Measurements from ENCODE around the gene LOXHD1. TPM values are rescaled to one million over a fixed set of nuclear protein-coding genes. Genes with fewer than 3 reads are reported as not detected.

The LOXHD1 gene
- total and polyA plus RNA-seq, 5 donors: 0.15 to 0.54 (median 0.31) TPM

DNA sequence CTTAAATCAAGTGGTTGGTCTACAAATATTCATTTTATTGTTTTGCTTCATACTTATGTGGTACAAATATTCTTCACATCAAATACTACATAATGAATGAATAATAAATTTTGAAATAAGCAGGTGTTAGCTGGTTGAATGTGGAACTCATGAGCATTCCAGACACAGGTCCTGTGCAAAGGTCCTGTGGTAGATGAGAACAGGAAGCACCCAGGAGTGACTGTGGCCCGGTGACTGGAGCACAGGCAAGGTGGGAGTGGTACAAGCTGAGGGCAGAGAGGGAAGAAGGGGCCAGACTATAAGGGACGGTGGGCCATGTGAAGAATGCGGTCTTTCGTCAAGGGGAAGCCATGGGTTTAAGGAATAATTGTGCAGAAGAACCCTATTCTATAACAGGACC is 26.2 kb upstream of the LOXHD1 start:
- H3K9me3 ChIP-seq (ENCODE audit: control insufficient read depth, low read length): no peaks in the 10 kb centered on the region
- H3K4me1 ChIP-seq (ENCODE audit: control insufficient read depth, insufficient read depth, low read length): no peaks in the 10 kb centered on the region
- intact Hi-C loops (cut with DNase I): no loop called here
- no peak for DNase-seq
- no peak for ATAC-seq
- whole genome bisulfite sequencing: 94% methylated on average over 4 of the region's 4 CpGs
- H3K4me3 ChIP-seq (ENCODE audit: low read length): no peak overlapping the region
- H3K27ac ChIP-seq (ENCODE audit: low read length): no peak overlapping the region
- H3K27me3 ChIP-seq (ENCODE audit: control insufficient read depth, insufficient read depth): no peaks in the 10 kb centered on the region

DNA sequence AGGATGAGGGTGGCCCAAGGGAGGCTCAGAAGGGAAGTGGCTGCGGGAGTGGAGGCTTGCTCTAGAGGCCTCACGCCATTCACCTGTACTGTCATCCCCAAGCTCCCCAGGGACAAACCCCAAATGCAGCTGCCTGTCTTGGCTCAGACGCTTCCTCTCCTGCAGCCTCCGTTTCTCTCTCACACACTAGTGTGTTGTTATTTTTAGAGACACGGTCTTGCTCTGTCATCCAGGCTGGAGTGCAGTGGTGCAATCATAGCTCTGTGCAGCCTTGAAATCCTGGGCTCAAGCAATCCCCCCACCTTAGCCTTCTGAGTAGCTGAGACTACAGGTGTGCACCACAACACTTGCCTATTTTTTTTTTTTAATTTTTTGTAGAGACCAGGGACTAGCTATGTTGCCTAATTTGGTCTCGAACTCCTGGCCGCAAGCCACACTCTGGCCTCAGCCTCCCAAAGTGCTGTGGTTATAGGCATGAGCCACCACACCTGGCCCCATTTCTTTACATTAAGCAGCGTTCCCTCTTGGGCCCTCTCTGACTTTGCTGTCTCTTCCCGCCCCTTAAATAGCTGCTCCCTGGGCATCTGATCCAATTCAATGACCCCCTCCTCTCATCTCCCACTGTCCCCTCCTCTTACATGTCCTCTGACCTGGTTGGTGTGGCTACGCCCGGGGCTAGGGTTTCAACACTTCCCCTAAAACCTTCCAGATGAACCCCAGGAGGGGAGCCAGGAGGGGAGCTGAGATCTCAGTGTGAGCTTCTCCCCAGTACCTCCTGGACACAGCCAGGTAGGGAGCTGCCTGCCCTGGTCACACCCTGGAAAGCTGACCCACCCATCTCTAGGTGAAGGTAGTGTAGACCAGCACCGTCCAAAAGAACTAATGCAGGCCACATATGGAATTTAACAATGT is 24.0 kb upstream of the LOXHD1 start:
- Histone ChIP-seq H3K27me3 (ENCODE audit: control insufficient read depth, insufficient read depth) (no peaks in the 10 kb centered on the region), H3K27ac (ENCODE audit: low read length) (no peak overlapping the region), H3K4me3 (ENCODE audit: low read length) (no peak overlapping the region), H3K4me1 (ENCODE audit: control insufficient read depth, insufficient read depth, low read length) (no peaks in the 10 kb centered on the region), H3K9me3 (ENCODE audit: control insufficient read depth, low read length) (no peaks in the 10 kb centered on the region)
- DNase-seq: no peak
- 72% methylated on average over 12 of the region's 12 CpGs for WGBS
- ATAC-seq: no peak
- intact Hi-C loops (cut with DNase I): no loop called here

DNA sequence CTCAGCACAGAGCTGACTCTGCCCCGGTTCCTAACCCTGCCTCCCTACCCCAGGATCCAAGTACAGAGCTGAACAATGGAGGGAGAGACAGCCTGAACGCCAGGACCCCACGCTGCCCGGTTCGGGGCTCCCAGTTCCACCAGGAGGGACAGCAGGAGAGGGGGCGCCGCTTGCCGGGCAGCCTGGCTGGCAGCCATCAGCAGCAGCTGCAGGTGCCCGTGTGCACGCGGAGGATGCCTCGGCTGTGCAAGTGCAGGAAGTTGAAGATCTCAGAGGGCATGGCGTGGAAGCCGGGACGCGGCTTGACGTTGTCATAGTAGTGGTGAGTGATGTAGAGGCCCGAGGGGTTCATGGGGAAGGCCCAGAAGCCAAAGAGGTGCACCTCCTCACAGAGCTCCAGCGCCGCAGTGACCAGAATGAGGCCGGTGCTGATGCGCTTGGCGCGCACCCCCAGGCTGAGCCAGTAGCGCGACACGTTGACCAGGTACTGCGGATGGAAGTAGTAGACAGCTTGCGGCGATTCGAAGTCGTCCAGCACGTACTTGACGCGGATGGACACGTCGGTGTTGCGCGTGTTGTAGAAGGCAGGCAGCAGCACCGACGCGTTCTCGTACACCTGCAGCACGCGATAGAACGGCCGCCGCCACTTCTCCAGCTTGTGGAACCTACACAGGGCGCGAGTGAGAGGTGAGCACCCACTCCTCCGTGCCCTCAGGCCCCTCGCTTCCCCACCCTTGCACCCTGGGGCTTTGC is 23.0 kb upstream of the LOXHD1 start:
- H3K4me3 ChIP-seq (ENCODE audit: low read length): no peak overlapping the region
- 92% methylated on average over 52 of the region's 52 CpGs for WGBS
- ATAC-seq (peak in 1 of 2 donors; percentile 22), DNase-seq (no peak)
- no peak overlapping the region for H3K27ac ChIP-seq (ENCODE audit: low read length)
- H3K4me1 ChIP-seq (ENCODE audit: control insufficient read depth, insufficient read depth, low read length): no peaks in the 10 kb centered on the region
- intact Hi-C loops (cut with DNase I): no loop called here
- no peaks in the 10 kb centered on the region for H3K9me3 ChIP-seq (ENCODE audit: control insufficient read depth, low read length)
- no peaks in the 10 kb centered on the region for H3K27me3 ChIP-seq (ENCODE audit: control insufficient read depth, insufficient read depth)

DNA sequence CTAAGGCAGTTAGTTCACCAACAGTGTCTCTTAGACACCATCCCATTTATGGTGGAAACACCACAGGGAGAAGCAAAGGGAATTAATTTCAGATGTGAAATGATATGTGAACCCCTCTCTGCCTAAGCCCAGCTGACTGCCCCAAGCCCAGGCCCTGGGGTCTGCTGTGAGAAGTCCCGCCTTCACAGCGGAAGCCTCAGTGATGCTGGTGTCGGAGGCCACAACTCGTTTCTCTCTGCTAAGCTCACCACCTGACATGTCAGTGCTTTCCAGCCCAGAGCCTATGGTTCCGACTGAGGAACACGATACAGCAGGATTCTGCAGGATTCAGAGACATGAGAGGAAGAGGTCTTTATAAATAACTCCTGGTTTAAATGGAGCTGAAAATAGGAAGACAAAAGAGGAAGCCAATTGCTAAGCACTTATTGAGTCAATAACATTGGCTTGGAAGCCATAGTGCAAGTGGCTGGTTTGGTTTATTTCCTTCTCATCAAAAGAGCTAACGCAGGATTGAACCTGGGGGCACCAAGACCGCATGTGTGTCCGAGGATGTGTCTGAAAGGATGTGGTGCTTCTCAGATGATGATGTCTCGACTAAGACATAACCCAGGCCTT is 21.9 kb upstream of the LOXHD1 start:
- Histone ChIP-seq H3K27me3 (ENCODE audit: control insufficient read depth, insufficient read depth) (no peaks in the 10 kb centered on the region), H3K27ac (ENCODE audit: low read length) (no peak overlapping the region), H3K9me3 (ENCODE audit: control insufficient read depth, low read length) (no peaks in the 10 kb centered on the region), H3K4me1 (ENCODE audit: control insufficient read depth, insufficient read depth, low read length) (no peaks in the 10 kb centered on the region), H3K4me3 (ENCODE audit: low read length) (no peak overlapping the region)
- 77% methylated on average over 10 of the region's 10 CpGs for WGBS
- intact Hi-C loops (cut with DNase I): no loop called here
- DNase-seq: no peak
- no peak for ATAC-seq

DNA sequence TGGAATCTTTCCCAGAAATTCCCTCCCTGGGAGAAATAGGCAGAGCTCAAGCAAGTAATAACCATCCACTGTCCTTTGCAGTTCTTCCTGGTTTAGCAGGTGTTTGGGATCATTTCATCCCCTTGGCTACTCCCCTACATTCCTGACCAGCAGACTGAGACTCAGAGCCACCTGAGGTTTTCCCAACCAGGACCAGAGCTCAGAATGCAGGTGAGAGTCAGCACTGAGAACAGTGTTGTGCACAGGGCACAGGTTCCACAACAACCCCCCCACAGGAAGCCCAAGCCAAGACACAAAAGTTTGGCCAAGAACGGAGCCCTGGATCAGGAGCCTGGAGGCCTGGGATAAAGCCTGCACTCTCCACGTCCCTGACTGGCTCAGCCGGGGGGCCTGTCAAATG is 21.0 kb upstream of the LOXHD1 start:
- WGBS: 74% methylated on average over 3 of the region's 3 CpGs

DNA sequence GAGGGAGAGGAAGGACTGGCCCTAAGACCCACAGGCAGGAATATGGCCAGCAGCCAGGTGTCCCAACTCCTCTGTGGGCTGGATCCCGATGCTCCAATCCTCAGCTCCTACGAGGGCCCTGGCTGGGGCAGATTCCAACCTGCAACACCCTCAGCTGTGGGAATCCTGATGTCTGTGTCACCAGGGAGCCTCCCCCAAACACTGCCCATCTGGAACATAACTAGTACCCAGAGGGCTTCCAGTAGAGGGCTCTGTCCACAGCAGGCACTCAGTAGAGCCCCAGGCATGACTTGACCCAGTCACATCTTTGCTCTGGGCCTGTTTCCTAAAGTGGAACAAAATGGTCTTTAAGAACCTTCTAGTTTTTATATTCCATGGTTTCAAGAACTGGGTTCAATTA is 20.6 kb upstream of the LOXHD1 start:
- no peaks in the 10 kb centered on the region for H3K9me3 ChIP-seq (ENCODE audit: control insufficient read depth, low read length)
- H3K4me3 ChIP-seq (ENCODE audit: low read length): no peak overlapping the region
- no peak overlapping the region for H3K27ac ChIP-seq (ENCODE audit: low read length)
- no peaks in the 10 kb centered on the region for H3K27me3 ChIP-seq (ENCODE audit: control insufficient read depth, insufficient read depth)
- 56% methylated on average over 2 of the region's 2 CpGs for WGBS
- DNase-seq: no peak
- H3K4me1 ChIP-seq (ENCODE audit: control insufficient read depth, insufficient read depth, low read length): no peaks in the 10 kb centered on the region
- intact Hi-C loops (cut with DNase I): no loop called here
- peak; percentile 35 to 42 for ATAC-seq

More for the DNA sequence above, 21.0 kb upstream of the LOXHD1 start:
- no peaks in the 10 kb centered on the region for H3K4me1 ChIP-seq (ENCODE audit: control insufficient read depth, insufficient read depth, low read length)
- intact Hi-C loops (cut with DNase I): no loop called here
- no peak overlapping the region for H3K4me3 ChIP-seq (ENCODE audit: low read length)
- H3K27ac ChIP-seq (ENCODE audit: low read length): no peak overlapping the region
- no peaks in the 10 kb centered on the region for H3K27me3 ChIP-seq (ENCODE audit: control insufficient read depth, insufficient read depth)
- ATAC-seq (no peak), DNase-seq (no peak)
- no peaks in the 10 kb centered on the region for H3K9me3 ChIP-seq (ENCODE audit: control insufficient read depth, low read length)

DNA sequence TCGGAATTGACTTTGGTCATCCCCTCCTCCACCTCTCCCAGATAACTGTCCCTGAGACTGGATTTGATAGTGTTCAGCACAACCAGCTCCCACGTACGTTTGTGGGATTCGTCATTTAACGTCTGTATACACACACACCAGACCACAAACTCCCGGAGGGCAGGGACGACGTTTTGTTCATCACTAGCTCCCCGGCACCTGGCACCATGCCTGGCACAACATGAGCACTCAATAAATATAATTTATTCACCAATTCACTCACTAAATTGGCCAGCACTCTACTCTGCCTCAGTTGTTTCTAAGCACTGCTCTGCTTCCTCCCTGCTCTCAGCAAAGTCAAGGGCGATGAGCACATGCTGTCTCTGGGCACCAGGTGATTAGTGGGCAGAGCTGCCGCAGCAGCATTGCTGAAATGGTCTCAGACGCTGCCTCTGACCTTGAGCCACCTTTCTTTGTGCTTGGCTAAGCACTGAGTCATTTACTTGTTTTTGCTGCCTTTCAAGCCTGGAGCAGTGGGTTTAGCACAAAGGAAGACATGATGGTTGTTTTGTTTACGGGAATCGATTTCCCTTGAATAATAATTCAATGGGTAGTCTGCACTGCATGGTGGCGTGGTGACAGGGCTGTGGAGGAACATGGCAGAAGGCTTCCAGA is 19.3 kb upstream of the LOXHD1 start:
- Histone ChIP-seq H3K27ac (ENCODE audit: low read length) (no peak overlapping the region), H3K4me3 (ENCODE audit: low read length) (no peak overlapping the region), H3K4me1 (ENCODE audit: control insufficient read depth, insufficient read depth, low read length) (no peaks in the 10 kb centered on the region), H3K27me3 (ENCODE audit: control insufficient read depth, insufficient read depth) (no peaks in the 10 kb centered on the region), H3K9me3 (ENCODE audit: control insufficient read depth, low read length) (no peaks in the 10 kb centered on the region)
- WGBS: 61% methylated on average over 15 of the region's 15 CpGs
- ATAC-seq (no peak), DNase-seq (no peak)
- intact Hi-C loops (cut with DNase I): no loop called here

DNA sequence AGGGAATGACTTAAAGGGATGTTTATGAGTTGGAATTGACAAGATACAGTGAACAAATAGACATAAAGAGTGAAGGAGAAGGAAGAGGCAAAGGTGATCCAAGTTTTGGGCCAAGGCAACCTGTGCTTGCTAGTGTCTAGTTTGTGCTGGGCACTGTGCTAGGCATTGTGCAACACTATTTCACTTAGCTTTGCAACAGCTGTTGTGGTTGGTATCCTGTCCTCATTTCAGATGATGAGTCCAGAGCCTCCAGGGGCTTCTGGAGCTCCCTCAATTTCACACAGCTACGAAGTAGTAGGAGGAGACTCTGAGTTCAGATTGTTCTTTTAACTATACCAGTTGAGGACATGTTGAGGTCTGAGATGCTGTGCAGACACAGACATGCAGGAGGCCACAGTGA is 18.1 kb upstream of the LOXHD1 start:
- H3K27me3 ChIP-seq (ENCODE audit: control insufficient read depth, insufficient read depth): no peaks in the 10 kb centered on the region
- ATAC-seq (no peak), DNase-seq (no peak)
- no peak overlapping the region for H3K4me3 ChIP-seq (ENCODE audit: low read length)
- WGBS: 71% methylated on average over 1 of the region's 1 CpG
- no peaks in the 10 kb centered on the region for H3K4me1 ChIP-seq (ENCODE audit: control insufficient read depth, insufficient read depth, low read length)
- intact Hi-C loops (cut with DNase I): no loop called here
- no peak overlapping the region for H3K27ac ChIP-seq (ENCODE audit: low read length)
- no peaks in the 10 kb centered on the region for H3K9me3 ChIP-seq (ENCODE audit: control insufficient read depth, low read length)

DNA sequence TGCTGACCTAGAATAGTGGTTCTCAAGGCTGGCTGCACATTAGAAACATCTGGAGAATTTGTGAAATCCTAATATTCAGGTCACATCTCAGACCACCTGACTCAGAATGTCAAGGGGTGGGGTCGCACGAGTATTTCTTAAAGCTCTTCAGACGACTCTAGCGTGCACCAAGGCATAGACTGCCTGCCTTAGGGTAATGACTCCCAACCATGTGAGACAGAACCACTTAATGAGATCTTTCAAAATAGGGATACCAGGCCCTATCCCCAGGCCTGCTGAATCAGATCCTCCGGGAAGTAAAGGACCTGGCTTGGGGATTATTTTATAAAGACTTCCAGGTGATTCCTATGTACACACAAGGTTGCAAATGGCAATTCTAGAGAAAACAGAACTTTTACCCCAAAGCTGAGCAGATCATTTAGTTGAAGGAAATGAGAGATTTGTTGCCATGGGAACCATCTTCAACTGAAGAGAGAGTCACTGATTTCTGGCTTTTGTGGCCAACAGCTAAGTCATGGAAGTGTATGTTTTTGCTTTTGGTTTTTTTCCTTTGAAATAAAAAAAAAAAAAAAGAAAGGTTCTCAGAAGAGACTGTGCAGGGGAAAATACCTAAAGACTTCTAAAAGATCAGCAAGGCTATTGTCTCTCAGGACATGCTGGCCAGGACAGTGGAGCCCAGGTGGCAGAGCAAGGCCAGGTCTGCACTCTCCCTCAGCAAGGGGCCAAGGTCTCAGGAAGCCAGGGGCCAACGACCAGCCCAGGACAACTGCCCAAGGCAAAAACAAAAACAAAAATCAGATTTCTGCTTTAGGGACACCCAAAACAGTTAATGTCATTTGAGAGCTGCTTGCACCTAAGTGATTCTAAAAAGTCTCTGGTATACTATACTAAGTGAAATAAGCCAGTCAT is 15.3 kb upstream of the LOXHD1 start:
- no peaks in the 10 kb centered on the region for H3K4me1 ChIP-seq (ENCODE audit: control insufficient read depth, insufficient read depth, low read length)
- intact Hi-C loops (cut with DNase I): no loop called here
- H3K4me3 ChIP-seq (ENCODE audit: low read length): no peak overlapping the region
- no peaks in the 10 kb centered on the region for H3K9me3 ChIP-seq (ENCODE audit: control insufficient read depth, low read length)
- no peaks in the 10 kb centered on the region for H3K27me3 ChIP-seq (ENCODE audit: control insufficient read depth, insufficient read depth)
- DNase-seq (no peak), ATAC-seq (no peak)
- WGBS: 78% methylated on average over 6 of the region's 6 CpGs
- H3K27ac ChIP-seq (ENCODE audit: low read length): no peak overlapping the region

DNA sequence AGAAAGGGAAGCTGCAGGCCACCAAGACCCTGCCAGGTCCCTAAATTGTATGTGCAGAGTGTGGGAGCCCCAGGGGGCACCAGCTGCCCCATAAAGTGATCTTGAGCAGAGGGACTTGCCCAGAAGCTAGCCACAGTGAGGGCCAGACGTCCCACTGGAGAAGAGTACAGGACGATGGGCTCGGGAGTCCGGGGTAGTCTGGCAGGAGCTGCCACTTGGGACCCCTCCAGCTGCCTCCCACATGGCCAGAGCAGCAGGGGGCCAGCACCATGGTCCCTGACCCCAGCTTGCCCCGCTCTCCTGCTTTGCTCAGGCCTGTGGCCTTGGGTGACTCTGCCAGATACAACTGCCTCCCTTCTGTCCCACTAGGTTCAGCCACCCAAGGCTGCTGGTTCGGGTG is 11.7 kb upstream of the LOXHD1 start:
- intact Hi-C loops (cut with DNase I): loop anchor here in 3 of 4 donors (10.0 kb wide), 3 partner anchors 384 to 524 kb away; no protein-coding TSS in a partner anchor
- DNase-seq (no peak), ATAC-seq (no peak)
- no peaks in the 10 kb centered on the region for H3K9me3 ChIP-seq (ENCODE audit: control insufficient read depth, low read length)
- H3K27ac ChIP-seq (ENCODE audit: low read length): no peak overlapping the region
- H3K4me1 ChIP-seq (ENCODE audit: control insufficient read depth, insufficient read depth, low read length): no peaks in the 10 kb centered on the region
- H3K4me3 ChIP-seq (ENCODE audit: low read length): no peak overlapping the region
- no peaks in the 10 kb centered on the region for H3K27me3 ChIP-seq (ENCODE audit: control insufficient read depth, insufficient read depth)
- 77% methylated on average over 6 of the region's 6 CpGs for WGBS
